Coronary artery (tissue), 2 donors: ENCODE measurements around the gene ARR3.

Source experiments
- DNase-seq: peaks from one replicate; pipeline ENCODE4 v3.0.0-alpha.2; 2017; ENCODE audit warnings: low spot score
- H3K27ac ChIP-seq, 2 donors: fragments of 200-600 bp; sonication (generic); one replicate each; pipeline ENCODE4 v1.5.1; 2016 to 2019
- H3K4me3 ChIP-seq: fragments of 200-600 bp; sonication (generic); 2 replicates; pipeline ENCODE4 v1.5.1; 2016; ENCODE audit warnings: mild to moderate bottlenecking, moderate library complexity
- TF ChIP-seq, protein P1 (sequence below): fragments of 200-600 bp; sonication (generic); IDR thresholded peaks from one replicate; pipeline ENCODE4 v1.5.1; 2019; ENCODE audit warnings: antibody characterized with exemption

ARR3 gene

GRCh38 chrX:70268034-70268433, at the start of gene ARR3:
ARR3 (plus strand) TSS chrX:70268334; CDS start chrX:70269386, 1,052 bp downstream.
- Histone ChIP-seq H3K27ac (no peak within 1 kb of the TSS), H3K4me3 (no peak within 1 kb of the TSS)
- TF ChIP-seq, protein P1, sequence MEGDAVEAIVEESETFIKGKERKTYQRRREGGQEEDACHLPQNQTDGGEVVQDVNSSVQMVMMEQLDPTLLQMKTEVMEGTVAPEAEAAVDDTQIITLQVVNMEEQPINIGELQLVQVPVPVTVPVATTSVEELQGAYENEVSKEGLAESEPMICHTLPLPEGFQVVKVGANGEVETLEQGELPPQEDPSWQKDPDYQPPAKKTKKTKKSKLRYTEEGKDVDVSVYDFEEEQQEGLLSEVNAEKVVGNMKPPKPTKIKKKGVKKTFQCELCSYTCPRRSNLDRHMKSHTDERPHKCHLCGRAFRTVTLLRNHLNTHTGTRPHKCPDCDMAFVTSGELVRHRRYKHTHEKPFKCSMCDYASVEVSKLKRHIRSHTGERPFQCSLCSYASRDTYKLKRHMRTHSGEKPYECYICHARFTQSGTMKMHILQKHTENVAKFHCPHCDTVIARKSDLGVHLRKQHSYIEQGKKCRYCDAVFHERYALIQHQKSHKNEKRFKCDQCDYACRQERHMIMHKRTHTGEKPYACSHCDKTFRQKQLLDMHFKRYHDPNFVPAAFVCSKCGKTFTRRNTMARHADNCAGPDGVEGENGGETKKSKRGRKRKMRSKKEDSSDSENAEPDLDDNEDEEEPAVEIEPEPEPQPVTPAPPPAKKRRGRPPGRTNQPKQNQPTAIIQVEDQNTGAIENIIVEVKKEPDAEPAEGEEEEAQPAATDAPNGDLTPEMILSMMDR = no peak
- no peak for DNase-seq

DNA sequence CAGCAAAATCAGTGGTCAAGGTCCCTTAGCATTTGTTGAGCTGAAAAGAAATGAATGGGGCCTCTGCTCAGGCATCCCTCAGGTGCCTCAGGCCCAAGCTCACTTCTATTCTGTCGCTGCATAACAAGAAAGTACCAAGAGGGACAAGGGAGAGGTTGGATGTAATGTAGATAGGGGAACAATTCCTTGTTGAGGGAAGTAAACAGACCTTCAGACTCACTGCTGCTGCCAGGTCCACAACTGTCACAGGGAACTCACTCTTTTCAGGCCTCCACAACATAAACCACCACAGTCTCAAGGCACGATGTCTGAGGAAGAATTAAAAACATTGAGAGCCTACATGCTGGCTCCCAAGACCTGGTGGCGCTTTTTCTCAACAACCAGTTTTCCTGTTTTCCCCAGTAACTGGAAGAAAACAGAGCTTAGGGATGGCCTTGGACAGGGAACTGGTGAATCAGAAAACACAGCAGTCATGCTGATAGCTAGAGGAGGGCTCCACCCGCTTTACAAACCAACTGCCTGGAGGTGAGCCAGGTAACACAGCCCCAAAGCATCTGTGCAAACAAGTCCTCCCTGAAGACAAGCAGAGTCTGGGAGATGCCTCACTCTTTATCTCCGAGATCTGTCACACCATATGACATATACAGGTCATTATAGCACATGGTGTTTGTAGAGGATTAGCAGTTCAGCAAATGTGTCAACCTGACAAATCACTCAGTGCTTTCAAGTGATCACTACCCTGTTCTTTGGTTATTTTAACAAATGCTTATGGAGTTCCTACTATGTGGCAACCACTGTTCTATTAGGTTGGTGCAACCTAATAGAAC, 48.0 kb upstream of the ARR3 start:
- TF ChIP-seq, protein P1 = no peak
- no peak for DNase-seq
- Histone ChIP-seq H3K4me3 (no peak overlapping the region), H3K27ac (peak overlapping the region in 1 of 2 donors; percentile 13)

DNA sequence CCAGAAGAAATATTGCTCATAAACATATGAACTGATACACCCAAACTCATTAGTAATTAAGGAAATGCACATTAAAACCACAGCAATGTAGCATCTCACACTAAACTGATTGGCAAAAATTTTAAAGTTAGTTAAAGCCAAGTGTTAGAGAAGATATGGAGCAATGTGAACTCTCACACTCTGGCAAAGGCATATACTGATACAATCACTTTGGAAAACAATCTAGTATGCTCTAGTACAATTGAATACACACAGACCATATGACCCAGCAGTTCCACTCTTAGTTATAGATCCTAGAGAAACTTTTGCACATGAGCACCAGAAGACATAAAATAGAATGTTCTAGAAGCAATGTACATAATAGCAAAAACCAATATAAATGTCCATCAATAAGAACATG, 42.1 kb upstream of the ARR3 start:
- Histone ChIP-seq H3K27ac (no peak overlapping the region), H3K4me3 (no peak overlapping the region)
- no peak for DNase-seq
- TF ChIP-seq, protein P1 = no peak

- TF ChIP-seq, protein P1 = no peak
- DNase-seq = no peak
- Histone ChIP-seq H3K4me3 (no peak overlapping the region), H3K27ac (no peak overlapping the region)
These were observed 41.4 kb upstream of the ARR3 start for GRCh38 chrX:70226687-70227086.

GRCh38 chrX:70231666-70232065, 36.5 kb upstream of the ARR3 start:
- TF ChIP-seq, protein P1 = no peak
- no peak for DNase-seq
- Histone ChIP-seq H3K27ac (no peak overlapping the region), H3K4me3 (no peak overlapping the region)

DNA sequence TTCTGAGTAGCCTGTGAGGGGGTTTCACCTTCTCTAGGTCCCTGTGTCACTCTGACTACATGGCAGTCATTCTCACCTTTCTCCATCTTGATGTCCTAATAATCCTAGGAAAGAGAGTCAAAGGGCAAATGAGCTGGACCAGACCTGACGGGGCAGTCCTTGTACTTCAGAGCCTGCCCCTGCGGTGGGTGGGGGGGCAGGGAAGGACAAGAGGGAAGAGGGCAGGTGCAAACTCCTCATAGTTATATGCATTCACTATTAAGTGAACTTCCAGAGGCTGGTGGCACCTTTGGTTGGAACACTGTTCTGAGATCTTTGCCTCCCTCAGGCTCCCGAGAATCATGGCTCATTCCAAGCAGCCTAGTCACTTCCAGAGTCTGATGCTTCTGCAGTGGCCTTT, 33.8 kb upstream of the ARR3 start, which contains the start of gene AWAT1:
AWAT1 (plus strand) TSS at position 301 of the 400 bp plus-strand sequence; CDS start at position 342, 41 bp downstream.
- Histone ChIP-seq H3K4me3 (no peak within 1 kb of the TSS), H3K27ac (no peak within 1 kb of the TSS)
- DNase-seq = no peak
- TF ChIP-seq, protein P1 = no peak

GRCh38 chrX:70240751-70241150, 27.4 kb upstream of the ARR3 start:
- DNase-seq = no peak
- H3K4me3 ChIP-seq = no peak overlapping the region
- TF ChIP-seq, protein P1 = no peak
- no peak overlapping the region for H3K27ac ChIP-seq
